WI38 (cell line): Measurements from ENCODE around the gene SLN.

Experiments used
- H3K4me3 ChIP-seq: 2 replicates; pipeline ENCODE4 v1.5.1; 2011; ENCODE audit warnings: low read depth, mild to moderate bottlenecking, control low read depth, low read length
- CTCF ChIP-seq: IDR thresholded peaks from 2 replicates; pipeline ENCODE4 v1.5.1; 2012; ENCODE audit warnings: low read depth, mild to moderate bottlenecking, control low read depth, low read length

SLN gene

GRCh38 chr11:107733518-107733917 is 21.7 kb upstream of the SLN start:
- no peak overlapping the region for H3K4me3 ChIP-seq
- TF ChIP-seq CTCF = no peak

- no peak for TF ChIP-seq CTCF
Observed at GRCh38 chr11:107732689-107733051, 20.8 kb upstream of the SLN start.

GRCh38 chr11:107731941-107732688 is 20.3 kb upstream of the SLN start:
- TF ChIP-seq CTCF = no peak
- H3K4me3 ChIP-seq = no peak overlapping the region

More at GRCh38 chr11:107732689-107733051, 20.8 kb upstream of the SLN start:
- no peak overlapping the region for H3K4me3 ChIP-seq

- TF ChIP-seq CTCF = no peak
- H3K4me3 ChIP-seq = no peak overlapping the region
Observed at GRCh38 chr11:107722662-107723061, 10.8 kb upstream of the SLN start.

GRCh38 chr11:107721207-107721606 is 9.4 kb upstream of the SLN start:
- no peak for TF ChIP-seq CTCF
- no peak overlapping the region for H3K4me3 ChIP-seq

- no peak for TF ChIP-seq CTCF
- H3K4me3 ChIP-seq = no peak overlapping the region
Observed at GRCh38 chr11:107720303-107720774, 8.5 kb upstream of the SLN start.

GRCh38 chr11:107719557-107720302 is 7.9 kb upstream of the SLN start:
- TF ChIP-seq CTCF = no peak
- H3K4me3 ChIP-seq = no peak overlapping the region
